Kasumi-1 (cell line): ENCODE data around the gene MANEAL.

Experiments used
- DNase-seq, 2 experiments: peaks; one replicate each; lab custom pipeline; 2025; lab: John Stamatoyannopoulos, UW

MANEAL gene

GRCh38 chr1:37792943-37793686 is 532 bp upstream of the MANEAL start:
- DNase-seq = no peak

DNA sequence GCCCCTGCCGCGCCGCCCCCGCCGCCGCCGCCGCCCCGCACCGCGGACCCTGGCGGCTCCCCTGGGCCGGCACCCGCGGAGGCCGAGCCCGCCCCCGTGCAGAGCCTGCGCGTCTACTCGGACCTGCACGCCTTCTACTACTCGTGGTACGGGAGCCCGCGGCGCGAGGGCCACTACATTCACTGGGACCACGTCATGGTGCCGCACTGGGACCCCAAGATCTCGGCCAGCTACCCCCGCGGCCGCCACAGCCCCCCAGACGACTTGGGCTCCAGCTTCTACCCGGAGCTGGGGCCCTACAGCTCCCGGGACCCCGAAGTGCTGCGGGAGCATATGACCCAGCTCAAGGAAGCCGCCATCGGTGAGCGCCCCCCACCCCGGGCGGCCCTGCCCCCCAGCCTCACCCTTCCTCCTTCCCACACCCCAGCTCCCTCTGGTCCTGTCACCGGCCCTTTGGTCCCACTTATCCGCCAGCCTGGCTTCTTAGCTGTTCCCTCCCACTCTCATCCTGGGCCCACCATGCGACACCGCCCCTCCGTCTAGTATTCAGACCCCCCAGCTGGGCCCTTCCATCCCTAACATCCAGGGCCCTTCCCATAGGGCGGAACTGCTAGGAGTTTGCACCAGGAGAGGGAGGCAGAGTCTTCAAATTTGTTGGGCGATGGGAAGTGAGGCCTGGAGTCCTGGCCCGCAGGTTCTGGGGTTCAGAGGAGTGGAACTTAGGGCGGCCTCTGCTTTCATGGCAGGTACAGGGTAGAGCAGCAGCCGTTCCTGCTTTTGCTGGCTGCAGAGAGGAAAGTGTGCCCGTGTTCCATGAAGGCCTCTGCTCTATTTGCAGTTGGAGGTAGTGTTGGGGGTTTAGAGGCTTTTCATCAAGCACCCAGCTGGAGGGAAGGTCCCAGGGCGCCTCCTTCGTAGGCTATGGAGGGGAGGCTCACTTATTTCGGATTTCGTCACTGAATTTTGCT is 1.0 kb downstream of the MANEAL start:
- DNase-seq = peak in 1 of 2 experiments; percentile 23

- DNase-seq = no peak
Measured at GRCh38 chr1:37795340-37796125, 1.9 kb downstream of the MANEAL start.

GRCh38 chr1:37797750-37798345 is 4.2 kb downstream of the MANEAL start:
- no peak for DNase-seq

DNA sequence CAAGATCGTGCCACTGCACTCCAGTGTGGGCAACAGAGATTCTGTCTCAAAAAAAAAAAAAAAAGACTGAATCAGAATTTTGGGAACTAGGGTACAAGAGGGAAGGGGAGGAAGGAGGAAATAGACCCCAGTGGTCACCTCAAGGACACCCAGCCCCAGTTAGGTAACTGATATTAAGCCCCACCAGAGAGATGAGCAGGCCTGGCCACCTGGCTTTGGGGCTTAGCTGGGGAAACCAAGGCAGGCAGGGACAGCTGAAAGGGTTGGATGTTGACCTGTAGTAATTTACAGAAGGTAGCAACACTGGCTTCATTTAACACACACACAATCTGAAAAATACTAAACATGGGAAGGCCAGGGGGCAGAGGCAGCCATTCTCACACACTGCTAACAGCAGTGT is 8.8 kb downstream of the MANEAL start:
- DNase-seq = no peak

- no peak for DNase-seq
Measured at GRCh38 chr1:37807220-37807554, 13.5 kb downstream of the MANEAL start.

- peak; percentile 93 for DNase-seq
Measured at GRCh38 chr1:37807555-37808368, 14.1 kb downstream of the MANEAL start, which contains the start of the genes C1orf122 and YRDC. TSS of gene C1orf122 (plus strand) at chr1:37807790. CDS start at chr1:37808405, 615 bp downstream. TSS of gene YRDC (minus strand) at chr1:37808208. CDS start at chr1:37808180, 28 bp downstream.

GRCh38 chr1:37808369-37809319 is 15.0 kb downstream of the MANEAL start:
- DNase-seq = peak; percentile 60 to 62

DNA sequence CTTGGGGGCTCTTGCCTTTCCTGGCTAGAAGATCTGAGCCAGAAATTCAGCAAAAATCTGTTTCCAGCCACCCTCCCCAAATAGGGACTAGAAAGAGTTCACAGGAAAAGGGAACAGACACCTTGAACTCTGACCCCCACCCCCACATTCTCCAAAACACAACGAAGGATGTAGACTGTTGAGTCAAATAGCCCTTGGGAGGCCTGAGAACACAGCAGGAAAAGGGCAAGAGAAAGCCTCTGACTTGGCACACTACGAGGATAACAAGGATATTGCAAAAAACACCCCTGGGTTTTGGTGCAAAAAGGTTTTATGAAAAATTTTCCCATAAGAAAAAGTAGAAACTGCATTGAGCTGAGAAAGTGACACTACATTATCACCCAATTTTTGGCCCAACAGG is 16.3 kb downstream of the MANEAL start:
- DNase-seq = no peak

DNA sequence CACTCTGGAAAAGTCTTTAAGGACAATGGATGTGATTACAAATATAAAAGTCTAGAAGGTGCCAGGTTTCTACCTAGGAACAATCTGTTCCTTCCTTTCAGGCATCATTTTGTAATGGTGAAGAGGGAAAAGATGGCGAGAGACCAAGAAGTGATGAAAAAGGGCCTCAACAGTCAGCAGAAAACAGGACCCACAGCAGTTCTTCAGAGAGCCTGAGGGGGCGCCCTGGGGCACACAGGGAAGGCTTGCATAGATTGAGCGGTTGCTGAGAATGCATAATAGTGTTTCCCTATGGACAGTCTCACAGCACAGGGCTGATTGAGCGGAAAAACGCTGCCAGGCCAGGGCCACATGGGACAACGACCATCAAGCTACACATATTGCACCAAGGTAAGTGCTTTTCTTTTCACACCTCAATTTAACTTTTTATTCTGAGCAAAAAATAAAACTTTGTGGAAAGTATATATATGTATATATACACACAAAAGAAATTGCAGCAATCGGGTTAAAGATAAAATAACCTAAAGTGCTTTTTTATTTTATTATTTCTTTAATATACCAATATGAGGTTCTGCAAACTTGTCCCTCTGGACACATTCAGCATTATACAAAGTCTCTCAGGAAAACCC is 17.5 kb downstream of the MANEAL start:
- DNase-seq = peak; percentile 85 to 92

DNA sequence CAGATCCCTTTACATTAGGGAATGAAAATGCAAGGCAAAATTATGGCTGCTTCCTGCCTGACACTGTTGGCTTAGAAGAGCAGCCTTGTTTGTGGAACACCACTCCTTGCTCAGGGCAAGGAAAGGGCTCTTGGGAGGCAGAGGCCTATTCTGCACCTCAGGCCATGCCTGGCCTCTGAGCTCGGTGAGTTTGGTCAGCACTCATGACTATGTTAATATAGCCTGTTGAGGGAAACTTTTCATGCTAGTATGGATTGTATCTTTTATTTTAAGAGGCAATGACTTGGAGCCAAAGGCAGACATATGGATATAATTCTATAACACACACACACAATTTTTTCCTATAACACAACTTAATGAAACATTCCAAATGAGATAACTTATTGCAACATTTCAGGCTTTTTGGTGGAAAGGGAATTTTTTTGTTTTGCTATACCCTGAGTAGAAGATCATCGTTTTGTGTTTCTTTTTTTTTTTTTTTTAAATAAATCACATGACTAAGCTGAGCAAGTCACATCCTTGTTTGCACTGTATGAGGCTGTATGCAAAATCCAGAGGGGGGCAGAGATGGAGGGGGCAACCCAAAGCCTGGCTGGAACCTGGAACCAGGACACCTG is 20.0 kb downstream of the MANEAL start:
- DNase-seq = no peak

DNA sequence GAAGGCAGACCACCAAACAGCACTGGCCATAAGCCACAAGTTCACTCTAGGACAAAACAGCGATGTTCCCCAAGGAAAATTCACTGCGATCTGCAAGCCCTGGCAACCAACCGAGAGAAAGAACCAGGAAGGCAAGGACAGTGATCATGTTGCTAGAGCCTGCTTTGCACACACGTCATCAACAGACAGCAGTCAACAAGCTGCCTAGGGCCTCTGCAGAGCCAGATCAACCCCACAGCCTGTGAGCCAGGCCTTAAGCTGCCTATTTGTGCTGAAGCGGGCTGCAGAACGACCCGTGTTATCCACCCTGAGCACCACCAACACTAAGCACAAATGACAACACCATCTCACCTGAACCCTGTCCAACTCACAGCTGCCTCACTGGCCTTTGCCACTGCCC is 20.6 kb downstream of the MANEAL start:
- DNase-seq = no peak

DNA sequence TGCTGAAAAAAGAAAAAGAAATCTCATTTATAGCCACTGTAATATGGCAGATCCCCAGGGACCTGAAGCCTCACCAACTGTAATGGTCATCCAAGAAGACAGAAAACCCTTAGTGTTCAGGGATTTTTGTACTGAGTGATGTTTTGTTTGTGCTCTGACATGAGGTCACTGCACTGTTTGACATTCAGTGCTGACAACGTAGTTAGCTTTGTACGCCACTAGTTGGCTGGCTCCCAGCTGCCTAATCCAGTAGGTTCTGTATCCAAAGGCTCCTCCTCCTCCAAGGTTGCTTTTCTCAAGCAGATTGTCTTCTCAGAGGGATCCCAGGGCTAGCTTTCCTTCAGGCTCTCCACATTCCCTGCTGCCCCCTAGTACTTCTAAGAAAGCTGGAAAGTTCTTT is 23.8 kb downstream of the MANEAL start:
- peak in 1 of 2 experiments; percentile 4 for DNase-seq

GRCh38 chr1:37821481-37821880 is 27.8 kb downstream of the MANEAL start:
- DNase-seq = no peak

- no peak for DNase-seq
Measured at GRCh38 chr1:37822906-37823815, 29.5 kb downstream of the MANEAL start.

- no peak for DNase-seq
Measured at GRCh38 chr1:37824001-37824400, 30.4 kb downstream of the MANEAL start.

DNA sequence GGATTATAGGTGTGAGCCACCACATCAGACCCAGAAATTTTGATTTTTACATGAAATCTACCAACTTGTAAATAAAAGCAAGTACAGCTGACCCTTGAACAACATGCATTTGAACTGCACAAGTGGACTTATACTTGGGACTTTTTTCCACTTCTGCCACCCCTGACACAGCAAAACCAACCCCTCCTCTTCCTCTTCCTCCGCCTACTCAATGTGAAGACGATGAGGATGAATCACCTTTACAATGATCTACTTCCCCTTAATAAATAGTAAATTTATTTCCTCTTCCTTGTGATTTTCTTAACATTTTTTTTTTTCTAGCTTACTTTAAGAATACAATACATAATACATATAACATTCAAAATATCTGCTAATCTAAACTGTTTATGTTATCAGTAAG is 31.9 kb downstream of the MANEAL start:
- no peak for DNase-seq
